Kasumi-1 (cell line): ENCODE measurements around the gene MIEF2.
"Not testable (repeated sequence)": the region's sequence is repeated elsewhere in the genome, so short reads cannot be mapped to it uniquely, and the experiment has no call there.

Experiments used
- DNase-seq, 2 experiments: peaks; one replicate each; lab custom pipeline; 2025; lab: John Stamatoyannopoulos, UW

The MIEF2 gene

GRCh38 chr17:18260332-18261145 is at the start of gene MIEF2:
TSS of gene MIEF2 (plus strand) at chr17:18260662. CDS start at chr17:18262721, 2,059 bp downstream.
- peak; percentile 80 for DNase-seq

- DNase-seq = no peak
These were observed 46.7 kb upstream of the MIEF2 start for GRCh38 chr17:18213666-18214270.

GRCh38 chr17:18216906-18217305 is 43.6 kb upstream of the MIEF2 start:
- DNase-seq = not testable (repeated sequence)

- DNase-seq = peak; percentile 2 to 8
These were observed 42.9 kb upstream of the MIEF2 start for GRCh38 chr17:18217412-18218015.

GRCh38 chr17:18218756-18219415 is 41.6 kb upstream of the MIEF2 start:
- DNase-seq = no peak

- DNase-seq = no peak
These were observed 36.4 kb upstream of the MIEF2 start for GRCh38 chr17:18224053-18224386.

GRCh38 chr17:18224387-18225120 is 35.9 kb upstream of the MIEF2 start:
- DNase-seq = no peak

- peak; percentile 47 to 60 for DNase-seq
These were observed 35.3 kb upstream of the MIEF2 start, which contains the start of gene LLGL1 for GRCh38 chr17:18225121-18225641. TSS of gene LLGL1 (plus strand) at chr17:18225635. CDS start at chr17:18225683, 48 bp downstream.

- peak; percentile 1 to 2 for DNase-seq
These were observed 34.7 kb upstream of the MIEF2 start for GRCh38 chr17:18225642-18226283.

GRCh38 chr17:18226284-18226945 is 34.0 kb upstream of the MIEF2 start:
- DNase-seq = no peak

- no peak for DNase-seq
These were observed 32.8 kb upstream of the MIEF2 start for GRCh38 chr17:18227635-18228034.

- no peak for DNase-seq
These were observed 32.2 kb upstream of the MIEF2 start for GRCh38 chr17:18228176-18228682.

GRCh38 chr17:18229254-18229653 is 31.2 kb upstream of the MIEF2 start:
- DNase-seq = no peak

GRCh38 chr17:18229771-18230170 is 30.7 kb upstream of the MIEF2 start:
- no peak for DNase-seq

- no peak for DNase-seq
These were observed 29.9 kb upstream of the MIEF2 start for GRCh38 chr17:18230288-18231141.

- no peak for DNase-seq
These were observed 29.3 kb upstream of the MIEF2 start for GRCh38 chr17:18231164-18231563.

- DNase-seq = no peak
These were observed 26.5 kb upstream of the MIEF2 start for GRCh38 chr17:18233803-18234518.

GRCh38 chr17:18234853-18235380 is 25.5 kb upstream of the MIEF2 start:
- no peak for DNase-seq
